GM18867 (cell line): Measurements from ENCODE around the gene PODXL2.

Source experiments
- ATAC-seq: cut with Tn5 transposase; IDR thresholded peaks from one replicate; pipeline ENCODE4 v1.9.1; 2021; ENCODE audit warnings: mild to moderate bottlenecking, moderate library complexity; ENCODE audit not compliant: unreplicated experiment

The PODXL2 gene

DNA sequence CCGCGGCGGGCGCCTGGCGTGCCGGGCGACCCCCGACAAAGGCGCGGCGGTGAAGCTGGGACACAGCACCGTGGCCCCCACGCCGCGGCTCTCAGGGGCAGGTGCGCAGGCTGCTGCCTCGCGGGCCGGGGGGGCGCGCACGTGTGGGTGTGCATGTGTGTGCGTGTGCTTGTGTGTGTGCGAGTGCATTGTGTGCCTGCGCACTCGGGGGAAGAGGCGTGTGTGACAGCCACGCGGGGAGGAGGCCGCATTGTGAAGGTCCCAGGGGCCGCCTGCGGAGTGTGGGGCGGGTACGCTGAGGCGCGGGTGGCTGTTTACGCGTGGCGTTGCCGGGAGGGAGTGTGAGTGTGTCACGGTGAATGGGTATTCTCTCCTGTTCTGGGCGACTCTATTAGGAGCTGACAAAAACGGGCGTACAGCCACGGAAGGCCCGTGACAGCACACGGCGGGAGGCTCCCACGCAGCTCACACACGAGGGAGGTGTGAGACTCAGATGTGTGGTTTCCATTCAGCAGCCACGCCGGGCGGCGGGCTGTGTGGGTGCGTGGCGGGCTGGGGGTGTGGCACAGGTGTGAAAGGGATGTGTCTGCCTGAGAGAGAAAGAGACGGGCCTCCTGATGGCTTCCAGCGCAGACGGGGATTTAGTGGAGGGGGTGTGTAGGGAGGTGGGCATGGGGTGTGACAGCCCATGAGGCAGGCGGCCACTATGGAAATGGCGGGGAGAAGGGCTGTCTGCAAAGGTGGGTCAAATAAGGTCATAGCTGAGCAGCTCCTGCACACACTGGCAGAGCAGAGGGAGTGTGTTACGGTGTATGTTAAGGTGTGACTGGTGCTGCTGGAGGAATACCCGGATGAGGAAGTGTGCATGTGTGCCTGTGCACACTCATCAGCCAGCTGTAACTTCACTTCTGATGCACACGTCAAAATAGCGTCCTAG is 750 bp downstream of the PODXL2 start:
- peak; percentile 28 for ATAC-seq

DNA sequence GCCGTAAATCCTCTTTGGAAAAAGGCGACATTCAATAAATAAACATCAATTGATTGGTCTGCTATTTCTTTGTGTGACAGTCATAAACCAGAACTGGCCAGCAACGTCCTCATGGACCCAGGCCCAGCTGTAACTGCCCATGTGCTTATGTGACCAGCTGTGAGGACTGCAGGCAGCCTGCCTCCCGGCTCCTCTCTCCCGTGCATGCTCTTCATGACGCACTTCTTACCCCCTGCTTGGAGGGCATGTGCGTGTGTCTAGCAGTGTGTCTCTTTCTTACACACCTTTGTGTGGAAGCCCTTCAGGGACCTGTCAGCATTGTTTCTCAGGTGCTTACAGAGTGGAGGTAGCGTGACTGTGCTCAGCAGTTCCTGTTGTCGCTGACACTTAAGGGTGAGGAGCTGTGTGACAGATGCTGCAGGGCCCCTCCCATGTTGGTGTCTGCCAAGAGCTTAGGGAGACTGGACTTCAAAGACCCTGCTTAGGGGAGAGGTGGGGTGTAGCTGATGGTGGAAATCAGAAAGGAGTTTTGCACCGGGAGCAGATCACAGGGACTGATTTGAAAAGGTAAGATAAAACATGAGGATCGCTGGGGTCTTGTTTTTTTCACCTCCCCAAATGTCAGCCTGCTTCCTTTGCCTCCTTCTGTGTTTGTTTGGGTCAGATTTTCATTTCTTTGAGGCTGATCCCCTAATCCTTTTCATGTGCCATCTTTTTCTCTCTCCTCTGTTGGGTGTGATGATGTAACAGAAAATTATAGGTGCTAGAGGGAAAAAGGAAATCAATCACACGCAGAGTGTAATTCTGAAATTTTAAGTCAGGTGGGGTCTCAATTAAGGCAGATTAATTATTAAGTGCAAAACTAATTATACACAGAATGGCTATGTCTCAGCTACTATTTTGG is 2.1 kb downstream of the PODXL2 start:
- ATAC-seq, result no peak

DNA sequence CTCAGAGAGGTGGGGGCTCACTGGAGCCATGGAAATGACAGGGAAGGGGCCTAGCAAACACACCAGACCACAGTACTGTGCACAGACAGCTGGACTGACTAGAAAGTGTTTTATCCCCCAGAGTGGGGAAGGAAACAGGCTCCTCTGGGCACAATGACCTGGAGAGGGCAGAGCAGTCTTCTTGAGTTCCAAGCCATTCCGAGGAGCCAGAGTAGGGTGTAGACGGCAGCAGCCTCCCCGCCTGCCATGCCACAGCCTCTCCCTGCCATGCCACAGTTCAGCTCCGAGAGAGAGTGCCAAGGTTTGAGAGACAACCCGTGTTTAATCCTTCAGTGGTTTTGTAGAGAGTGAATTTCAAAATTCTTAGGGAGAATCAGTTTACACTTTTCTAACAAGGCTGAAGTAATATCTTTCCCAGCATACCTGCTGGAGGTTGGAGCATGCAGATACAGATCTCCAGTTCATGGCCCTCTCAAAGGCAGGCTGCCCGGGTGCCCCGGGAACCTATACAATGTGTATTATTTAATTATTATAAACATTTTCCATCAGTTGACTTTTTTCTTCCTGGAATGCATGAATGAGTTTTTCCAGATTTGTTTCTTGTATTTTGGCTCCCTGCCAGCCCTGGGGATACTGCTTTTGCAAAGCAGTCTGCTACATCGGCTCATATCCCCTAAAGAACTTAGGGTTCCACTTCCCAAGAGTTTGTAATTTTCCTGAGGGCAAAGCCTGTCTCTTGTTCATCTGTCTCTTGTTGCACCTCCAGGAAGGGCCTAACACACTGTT is 3.2 kb downstream of the PODXL2 start:
- ATAC-seq, result no peak

DNA sequence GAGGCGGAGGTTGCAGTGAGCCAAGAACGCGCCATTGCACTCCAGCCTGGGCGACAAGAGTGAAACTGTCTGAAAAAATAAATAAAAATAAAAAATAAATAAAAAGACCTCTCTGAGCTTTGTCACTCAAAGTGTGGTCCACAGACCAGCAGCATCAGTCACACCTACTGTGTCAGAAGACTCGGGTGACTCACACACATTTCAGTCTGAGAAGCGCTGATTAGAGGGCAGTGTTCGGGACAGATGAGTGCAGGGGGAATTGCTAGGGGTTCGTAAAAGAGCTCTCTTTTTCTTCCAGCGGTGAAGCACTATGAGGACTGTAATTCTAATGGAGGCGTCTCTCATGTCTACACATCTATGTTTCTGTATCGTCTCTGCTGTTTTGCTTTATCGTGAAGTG is 5.7 kb downstream of the PODXL2 start:
- no peak for ATAC-seq

DNA sequence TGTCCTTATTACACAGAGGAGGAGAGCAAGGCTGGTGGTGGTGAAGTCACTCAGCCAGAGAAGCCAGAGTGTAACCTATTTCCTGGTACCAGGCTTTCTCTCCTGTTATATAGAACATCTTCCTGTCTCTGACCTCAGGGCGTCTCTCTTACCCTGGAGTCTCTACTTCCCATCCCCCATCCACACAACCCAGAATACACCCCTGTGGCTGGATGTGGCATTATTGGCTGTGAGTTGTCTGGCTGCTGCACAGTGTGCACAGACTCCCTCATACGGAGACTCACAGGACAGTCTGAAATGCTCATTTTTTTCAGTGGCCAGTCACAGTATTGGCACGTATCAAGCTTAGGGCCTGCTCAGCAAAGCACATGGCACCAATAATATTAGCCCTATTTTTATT is 8.6 kb downstream of the PODXL2 start:
- ATAC-seq, result no peak

DNA sequence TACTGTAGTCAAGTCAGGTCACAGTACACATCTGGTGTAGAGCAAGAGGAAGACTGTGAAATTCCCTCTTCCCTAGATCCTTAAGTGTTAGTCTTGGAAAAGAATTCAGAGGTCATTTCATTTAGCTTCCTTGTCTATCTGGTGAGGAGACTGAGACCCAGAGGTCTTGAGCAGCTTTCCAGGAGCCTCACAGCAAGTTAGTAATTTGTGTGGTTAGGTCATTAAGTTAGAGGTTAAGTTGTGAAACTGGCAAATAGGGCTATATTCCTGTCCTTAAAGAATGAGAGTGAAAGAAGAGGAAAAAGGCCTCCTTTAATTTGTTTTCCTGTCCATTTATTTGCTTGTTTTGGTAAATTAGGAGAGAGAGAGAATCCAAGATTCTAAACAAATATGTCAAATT is 9.0 kb downstream of the PODXL2 start:
- ATAC-seq, result no peak

DNA sequence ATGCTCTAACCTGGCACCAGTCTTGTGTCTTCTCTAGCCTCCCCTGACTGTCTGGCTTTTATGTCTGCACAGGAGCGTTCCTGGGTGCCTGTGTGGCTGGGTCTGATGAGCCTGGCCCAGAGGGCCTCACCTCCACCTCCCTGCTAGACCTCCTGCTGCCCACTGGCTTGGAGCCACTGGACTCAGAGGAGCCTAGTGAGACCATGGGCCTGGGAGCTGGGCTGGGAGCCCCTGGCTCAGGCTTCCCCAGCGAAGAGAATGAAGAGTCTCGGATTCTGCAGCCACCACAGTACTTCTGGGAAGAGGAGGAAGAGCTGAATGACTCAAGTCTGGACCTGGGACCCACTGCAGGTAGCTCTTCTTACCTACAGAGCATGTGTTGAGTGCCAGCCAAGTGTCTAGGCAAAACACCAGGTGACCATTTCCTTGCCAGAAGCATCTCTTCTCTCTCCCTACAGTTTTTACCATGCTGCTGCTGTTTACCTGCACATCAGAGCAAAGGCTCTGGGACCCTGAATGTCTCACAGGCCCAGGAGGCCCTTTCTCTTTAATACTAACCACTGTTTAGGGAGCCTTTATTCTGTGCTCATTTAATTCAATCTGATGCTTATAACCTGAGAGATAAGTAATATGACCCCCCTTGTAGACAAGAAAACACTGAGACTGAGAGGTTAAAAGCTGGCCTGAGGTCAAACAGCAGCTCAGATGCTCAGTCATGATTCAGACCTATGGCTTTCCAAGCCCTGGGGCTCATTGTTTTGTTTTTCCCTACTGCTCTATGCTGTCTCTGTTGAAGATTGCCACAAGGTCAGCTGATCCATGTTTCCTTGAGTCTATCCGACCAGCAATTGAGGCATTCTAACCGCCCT is 10.4 kb downstream of the PODXL2 start:
- ATAC-seq, result no peak

DNA sequence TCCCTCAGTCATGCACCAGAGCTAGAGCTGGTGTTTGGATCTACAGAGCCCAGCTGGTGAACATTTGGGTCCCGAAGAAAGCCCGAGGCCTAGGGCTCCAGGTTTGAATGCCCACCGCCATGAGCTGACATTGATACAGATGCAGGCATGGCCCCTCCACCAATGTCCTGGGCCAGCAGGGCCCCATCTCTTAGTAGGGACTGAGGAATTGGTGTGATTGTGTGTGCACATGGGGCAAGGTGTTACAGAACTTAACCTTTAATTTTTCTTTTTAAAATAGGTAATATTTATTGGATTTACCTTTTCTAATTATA is 11.0 kb downstream of the PODXL2 start:
- ATAC-seq, result no peak

DNA sequence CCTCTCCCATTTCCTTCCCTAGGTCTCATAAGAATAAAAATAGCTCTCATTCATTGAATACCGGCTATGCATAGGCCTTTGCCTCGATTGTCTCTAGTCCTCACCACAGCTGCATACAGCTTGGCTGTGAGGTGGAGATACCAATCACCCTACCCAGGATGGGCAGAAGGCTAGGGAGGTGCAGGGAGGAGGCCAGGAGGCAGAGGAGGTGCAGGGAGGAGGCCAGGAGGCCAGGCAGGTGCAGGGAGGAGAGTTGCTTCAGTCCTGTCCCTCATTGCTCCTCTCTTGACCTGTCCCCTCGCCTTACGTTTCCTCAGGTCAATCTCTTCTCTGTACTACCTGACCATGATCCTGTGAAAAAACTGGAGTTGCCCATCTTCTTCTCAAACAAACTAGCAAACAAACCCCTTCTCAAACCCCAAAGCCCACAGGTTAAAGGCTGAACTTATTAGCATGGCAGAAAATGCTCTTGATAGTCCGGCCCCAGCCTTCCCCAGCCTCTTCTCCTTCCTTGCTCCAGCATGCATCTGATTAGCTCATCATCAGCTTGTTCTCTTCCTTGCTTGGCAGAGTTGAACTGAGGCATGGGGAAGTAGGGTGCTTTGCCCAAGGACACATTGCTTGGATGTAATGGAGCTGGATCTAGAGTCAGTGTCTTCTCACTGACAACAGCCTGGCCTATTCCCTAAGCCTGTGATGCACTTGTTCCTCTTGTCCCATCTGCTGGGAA is 15.8 kb downstream of the PODXL2 start:
- ATAC-seq, result no peak

DNA sequence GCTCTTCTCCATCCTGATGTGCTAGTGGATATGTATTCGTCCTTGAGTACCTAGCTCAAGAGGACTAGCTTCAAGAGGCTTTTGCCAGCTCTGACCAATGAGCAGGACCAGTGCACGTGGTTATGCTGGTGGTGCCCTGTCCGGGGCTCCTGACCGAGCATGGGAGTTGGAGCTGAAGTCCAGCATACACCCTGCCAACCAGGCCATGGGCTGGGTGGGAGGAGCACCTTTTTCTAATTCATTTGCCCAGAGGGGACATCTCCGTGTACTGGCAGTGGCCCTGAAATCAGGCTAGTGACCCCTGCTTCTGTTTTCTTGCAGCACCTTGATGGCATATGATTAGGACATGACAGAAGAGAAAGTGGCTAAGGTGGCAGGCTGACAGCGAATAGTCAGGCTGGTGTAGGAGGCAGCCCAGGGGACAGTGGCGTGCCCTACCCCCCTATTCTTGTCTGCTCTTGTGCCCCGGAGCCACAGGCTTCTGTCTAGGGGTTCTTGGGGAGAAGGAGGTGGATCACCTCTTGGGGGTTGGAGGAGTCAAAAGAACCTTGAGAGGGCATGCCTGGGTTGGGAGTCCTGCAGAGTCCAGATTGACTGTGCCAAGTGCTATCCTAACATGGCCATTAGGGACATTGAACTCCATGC is 16.5 kb downstream of the PODXL2 start:
- no peak for ATAC-seq

DNA sequence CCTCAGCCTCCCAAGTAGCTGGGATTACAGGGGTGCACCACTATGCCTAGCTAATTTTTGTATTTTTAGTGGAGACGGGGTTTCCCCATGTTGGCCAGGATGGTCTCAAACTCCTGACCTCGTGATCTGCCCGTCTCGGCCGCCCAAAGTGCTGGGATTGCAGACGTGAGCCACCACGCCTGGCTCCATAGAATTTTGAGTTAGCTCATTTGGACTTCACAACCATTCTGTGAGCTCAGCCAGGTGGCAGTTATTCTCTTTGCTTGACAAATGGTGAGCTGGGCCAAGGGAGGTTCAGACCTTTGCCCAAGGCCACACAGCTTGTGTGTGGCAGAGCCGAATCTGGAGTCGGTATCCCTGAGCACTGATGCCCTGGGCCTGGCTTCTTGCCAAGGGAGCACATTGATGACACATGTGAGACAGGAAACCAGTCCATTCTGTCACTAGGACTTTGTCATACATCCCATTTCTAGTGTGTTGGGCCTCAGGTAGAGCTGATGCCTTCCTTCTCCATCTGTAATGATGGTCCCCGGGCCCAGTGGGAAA is 17.6 kb downstream of the PODXL2 start:
- no peak for ATAC-seq

DNA sequence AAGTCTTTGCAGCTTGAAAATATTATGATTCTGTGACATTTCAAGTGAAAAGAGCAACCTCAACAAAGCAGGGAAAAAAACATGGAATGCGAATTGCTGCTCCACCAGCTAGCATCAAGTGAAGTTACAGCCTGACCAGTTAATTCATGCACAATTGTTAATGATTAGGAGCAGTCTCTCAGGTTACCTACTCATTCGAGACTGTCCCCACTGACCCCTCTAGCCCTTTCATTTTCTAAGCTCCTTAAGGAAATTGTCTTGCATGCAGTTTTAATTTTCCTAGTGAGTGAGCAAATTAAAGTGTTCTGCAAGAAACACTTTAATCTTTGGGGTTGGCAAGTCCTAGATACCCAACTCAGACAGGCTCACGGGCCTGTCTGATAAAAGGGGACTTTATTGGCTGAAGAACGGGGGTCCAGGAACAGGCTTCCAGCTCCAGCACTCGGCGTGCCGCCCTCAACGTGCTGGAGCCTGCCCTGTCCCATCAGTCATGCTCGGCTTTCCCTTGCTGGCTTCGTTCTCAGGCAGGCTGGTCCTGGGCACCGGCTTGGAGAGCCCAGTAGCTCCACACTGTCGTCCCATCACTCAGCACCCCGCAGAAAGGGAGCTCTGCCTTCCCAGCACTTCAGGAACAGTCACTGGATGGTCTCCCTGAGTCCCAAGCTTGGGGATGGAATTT is 18.3 kb downstream of the PODXL2 start:
- no peak for ATAC-seq

DNA sequence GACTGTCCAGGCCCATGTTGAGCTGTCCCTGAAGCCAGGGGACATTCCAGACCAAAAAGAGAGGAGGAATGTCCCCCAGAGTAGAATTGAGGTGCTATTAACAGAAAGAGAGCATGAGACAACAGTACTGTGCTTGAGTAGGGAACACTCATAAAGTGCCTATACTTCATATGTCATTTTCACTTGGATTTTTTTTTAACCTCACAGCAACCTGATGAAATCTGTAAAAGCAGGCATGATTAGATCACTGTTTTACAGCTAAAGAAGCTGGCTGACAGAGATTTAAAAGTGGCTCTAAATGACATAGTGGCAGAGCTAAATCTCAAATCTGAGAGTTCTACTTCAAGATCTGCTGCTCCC is 18.8 kb downstream of the PODXL2 start:
- ATAC-seq, result no peak

DNA sequence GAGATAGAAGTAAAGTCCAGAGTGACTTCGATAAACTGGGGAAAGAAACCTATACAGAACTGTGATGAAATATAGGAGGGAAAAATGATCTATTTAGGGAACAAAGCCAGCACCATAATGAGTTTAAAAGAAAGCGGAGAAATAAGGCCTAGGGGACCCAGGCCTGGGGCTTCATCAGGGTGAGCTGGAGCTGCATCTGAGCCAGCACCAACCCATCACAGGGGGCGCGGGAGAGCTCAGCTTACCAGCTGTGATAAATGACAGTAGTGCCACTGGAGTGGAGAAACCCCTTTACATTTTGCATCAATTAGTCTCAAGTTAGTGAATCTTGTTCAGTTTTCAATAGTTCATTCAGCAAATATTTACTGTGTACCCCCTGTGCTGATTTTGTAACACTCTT is 21.3 kb downstream of the PODXL2 start:
- no peak for ATAC-seq

DNA sequence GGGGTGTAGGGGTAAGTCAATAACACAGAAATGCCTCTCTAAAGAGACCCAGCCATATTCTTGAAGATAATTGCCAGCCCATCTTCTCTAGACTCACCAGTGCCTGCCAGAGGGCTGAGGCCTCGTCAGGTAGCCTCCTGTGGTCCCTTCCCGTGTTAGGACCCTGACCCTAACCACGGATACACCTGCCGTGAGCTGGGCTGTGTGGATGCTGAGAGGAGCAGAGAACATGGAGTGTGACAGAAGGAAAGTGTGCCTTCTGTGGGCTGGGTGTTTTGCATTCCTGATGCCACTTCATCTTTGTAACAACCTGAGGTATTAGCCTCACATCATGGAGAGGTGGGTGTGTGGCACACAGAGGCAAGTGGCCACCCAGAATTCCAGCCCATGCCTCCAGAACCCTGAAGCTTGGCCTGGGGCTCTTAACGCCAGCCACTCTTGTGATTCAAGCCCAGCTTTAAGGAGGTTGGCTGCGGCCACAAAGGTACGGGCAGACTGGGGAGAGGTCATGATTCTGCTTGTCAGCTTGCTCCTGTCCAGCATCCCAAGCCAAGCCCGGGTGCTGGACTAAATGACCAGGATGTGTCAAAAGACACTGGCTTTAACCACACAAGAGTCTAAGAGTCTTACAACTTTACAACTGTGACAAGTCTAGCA is 22.7 kb downstream of the PODXL2 start:
- ATAC-seq, result no peak

DNA sequence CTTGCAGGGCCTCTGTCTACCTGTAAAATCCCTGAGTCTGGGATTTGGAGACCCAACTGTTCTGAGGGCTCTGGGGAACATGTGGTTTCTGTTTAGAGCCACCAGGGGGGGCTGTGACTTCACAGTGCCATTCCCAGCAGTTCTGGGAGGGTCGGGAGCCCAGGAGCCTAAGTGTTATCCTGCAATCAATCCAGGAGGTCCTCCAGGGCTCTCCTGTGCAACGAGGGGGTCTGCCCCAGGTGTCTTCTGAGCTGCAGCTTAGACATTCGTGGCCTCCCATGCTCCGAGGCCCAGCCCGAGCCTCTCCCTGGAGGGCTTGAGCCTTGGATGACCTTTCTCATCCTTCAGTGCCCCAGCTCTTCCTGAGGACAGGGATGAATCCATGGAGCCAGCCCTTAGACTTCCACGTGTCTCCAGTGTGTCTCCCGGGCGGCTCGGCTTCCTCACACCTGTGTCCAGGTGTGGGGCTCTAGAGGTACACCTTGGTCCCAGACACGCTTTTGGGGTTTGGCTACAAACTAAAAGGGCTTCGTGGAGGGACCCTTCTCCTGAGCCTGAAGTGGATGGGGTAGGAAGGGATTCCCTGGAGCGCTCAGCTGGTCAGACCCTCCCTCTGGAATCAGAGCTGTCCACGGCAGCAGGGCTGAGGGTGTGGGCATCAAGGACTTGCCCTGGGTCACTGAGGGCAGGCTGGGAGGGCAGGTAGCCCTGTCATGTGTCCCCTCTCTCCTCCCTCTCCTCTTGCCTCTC is 23.4 kb downstream of the PODXL2 start:
- ATAC-seq, result no peak

DNA sequence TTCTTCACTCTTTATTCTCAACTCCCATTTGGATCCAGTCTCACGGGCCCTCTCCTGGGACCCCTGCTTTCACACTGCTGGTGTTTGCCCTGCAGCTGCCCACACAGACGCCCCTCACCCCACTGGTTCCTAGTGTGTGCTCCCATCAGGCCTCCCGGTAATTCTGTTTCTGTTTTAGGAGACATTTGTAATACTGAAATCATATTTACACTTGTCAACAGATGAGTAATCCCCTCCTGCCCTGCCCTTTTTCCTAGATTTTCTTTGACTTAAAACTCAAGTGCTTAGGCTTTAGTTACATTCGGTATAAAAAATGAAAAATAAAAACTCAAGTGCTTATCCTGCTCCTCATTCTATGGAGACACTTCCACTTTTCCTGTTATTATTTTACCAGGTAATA is 25.4 kb downstream of the PODXL2 start:
- no peak for ATAC-seq
